HL-60/S4 (cell line): ENCODE measurements around the gene SAP25.
"Not testable (repeated sequence)": the region's sequence is repeated elsewhere in the genome, so short reads cannot be mapped to it uniquely, and the experiment has no call there.

ENCODE experiments used
- in situ Hi-C: fragments of 300-500 bp; cut with MboI; formaldehyde crosslinking; loops from 2 replicates; pipeline ENCODE4 v1.14.3; 2022; ENCODE audit warnings: low sequenced_read_pairs

Gene SAP25

DNA sequence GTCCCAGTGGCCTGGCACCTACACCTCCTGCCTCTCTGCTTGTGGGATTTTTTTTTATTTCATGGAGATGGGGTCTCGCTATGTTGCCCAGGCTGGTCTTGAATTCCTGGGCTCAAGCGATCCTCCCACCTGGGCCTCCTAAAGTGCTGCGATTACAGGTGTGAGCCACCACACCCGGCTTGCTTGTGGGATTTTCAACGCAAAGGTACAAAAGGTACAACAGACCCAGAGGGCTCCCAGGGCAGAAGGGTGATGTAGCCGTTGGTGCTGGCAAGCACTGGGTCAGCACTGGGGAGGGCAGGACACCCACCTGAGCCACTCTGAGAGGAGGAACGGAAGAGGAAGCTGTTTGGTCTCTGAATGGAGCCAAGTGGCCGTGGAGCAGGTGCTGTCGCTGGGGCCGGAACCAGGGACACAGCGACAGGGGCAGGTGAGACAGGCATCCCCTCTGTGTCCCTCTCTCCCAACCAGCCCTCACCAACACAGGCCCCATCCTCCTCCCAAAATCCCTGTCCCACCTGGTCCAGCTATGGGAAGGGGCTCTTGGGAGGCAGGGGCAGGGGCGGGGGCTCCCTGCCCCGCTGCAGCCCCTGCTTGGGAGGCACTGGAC, 2.8 kb upstream of the SAP25 start:
- in situ Hi-C loops: no loop called here

GRCh38 chr7:100575746-100576383, 2.2 kb upstream of the SAP25 start:
- in situ Hi-C loops: no loop called here

GRCh38 chr7:100575206-100575631, 1.5 kb upstream of the SAP25 start:
- in situ Hi-C loops: no loop called here

GRCh38 chr7:100574362-100575205, 884 bp upstream of the SAP25 start:
- in situ Hi-C loops: no loop called here

DNA sequence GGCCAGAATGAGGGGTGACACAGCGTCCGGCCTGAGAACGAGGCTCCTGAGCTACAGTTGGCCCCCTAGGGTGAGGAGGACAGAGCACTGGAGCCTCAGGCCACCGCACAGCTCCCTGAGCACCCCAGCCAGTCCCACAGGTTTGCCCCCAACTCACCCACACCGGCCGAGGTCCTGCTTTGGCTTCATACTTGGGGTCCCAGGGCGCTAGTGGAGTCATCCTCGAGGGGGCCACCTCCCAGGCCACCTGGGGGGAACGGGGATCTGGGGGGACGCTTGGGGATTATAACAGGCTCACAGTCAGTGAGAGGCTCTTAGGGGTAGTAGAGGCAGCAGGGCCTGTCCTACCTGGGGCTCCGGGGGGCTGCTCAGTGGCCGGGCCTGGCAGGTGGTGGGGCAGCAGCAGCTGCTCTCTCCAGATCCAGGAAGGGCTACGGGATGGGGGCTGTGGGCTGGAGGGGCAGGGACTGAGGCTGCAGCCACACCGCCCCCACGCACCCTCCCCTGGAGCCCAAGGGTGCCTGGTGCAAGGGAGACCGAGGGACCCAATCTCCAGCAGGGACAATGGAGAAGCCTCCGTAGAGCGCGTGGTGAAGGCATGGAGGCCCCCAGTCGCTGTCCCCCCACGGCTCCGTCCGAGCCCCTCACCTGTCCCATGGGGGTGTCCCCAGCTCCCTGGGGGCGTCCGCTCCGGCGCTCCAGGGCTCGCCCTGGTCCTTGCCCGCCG, 588 bp downstream of the SAP25 start:
- in situ Hi-C loops: no loop called here

DNA sequence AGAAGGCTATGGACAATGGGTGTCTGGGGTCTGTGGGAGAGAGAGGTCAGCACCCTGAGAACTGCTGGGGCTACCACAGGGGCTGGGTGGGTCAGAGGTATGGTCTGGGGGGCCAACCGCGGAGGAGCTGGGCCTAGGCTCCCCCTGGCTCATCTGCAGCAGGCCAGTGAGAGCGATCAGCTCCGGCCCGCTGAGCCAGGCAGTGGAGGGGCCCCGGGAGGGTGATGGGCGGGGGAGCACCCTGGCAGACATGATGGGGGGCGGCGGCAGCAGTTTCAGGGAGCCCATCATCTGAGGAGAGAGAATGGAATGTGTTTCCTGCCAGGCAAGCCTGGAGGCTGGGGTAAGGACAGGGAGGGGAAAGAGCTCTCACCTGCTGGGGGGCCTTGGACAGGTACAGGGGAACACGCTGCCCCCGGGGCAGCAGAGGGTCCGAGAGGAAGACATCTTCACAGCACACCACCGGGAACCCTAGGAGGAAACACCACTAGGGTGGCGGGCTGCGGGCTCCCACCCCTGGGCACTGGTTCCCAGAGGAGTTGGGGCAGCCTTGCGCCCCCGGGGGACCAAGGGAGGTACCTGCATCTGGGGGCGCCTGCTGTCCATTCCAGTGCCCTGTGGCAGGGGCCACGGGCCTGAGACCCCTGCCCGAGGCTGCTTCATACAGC, 1.3 kb downstream of the SAP25 start:
- in situ Hi-C loops: no loop called here

GRCh38 chr7:100571829-100572116, 1.9 kb downstream of the SAP25 start:
- in situ Hi-C loops: no loop called here

GRCh38 chr7:100570954-100571828, 2.5 kb downstream of the SAP25 start:
- in situ Hi-C loops: no loop called here

GRCh38 chr7:100568896-100569844, 4.5 kb downstream of the SAP25 start:
- in situ Hi-C loops: no loop called here

GRCh38 chr7:100568176-100568895, 5.4 kb downstream of the SAP25 start:
- in situ Hi-C loops: no loop called here

DNA sequence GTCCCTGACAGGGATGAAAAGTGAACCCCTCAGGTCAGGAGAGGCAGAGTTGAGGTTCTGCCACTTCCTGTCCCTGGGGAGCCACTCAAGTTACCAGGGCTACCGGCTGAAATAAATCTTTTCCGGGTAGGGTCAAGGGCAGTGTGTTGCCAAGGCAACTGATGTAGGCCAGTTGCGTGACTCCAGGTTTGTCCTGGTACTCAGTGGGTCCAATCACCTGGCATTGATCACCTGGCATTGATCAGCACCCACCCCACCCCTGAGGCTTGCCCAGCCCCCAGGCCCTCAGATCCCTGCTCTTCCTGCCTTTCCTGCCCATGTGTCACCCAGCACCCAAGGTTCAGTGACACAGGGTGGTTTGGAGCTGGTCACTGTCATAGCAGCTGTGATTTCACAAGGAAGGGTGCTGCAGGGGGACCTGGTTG, 5.9 kb downstream of the SAP25 start:
- in situ Hi-C loops: no loop called here

GRCh38 chr7:100567031-100567730, 6.5 kb downstream of the SAP25 start:
- in situ Hi-C loops: no loop called here

GRCh38 chr7:100566018-100566531, 7.6 kb downstream of the SAP25 start:
- in situ Hi-C loops: no loop called here

DNA sequence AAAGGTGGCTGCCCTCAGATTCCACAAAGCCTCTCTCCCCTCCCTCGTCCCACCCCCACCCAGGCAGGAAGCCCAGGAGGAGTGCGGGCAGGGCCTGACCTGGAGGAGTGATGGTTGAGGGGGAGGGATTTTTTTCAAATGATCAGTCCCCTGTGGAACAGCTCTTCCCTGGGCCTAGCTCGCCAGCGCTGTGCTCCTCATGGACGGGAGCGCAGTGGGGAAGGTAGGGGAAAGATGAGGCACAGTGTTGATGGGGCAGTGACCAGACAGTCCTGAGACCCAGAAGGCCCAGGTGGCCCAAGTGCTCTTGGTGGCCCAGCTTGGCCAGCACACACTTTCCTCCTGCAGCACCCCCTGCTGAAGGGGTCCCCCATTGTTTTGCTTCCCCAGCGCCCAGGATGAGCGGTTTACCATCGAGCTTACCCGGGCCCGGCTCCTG, 8.5 kb downstream of the SAP25 start:
- in situ Hi-C loops: no loop called here

DNA sequence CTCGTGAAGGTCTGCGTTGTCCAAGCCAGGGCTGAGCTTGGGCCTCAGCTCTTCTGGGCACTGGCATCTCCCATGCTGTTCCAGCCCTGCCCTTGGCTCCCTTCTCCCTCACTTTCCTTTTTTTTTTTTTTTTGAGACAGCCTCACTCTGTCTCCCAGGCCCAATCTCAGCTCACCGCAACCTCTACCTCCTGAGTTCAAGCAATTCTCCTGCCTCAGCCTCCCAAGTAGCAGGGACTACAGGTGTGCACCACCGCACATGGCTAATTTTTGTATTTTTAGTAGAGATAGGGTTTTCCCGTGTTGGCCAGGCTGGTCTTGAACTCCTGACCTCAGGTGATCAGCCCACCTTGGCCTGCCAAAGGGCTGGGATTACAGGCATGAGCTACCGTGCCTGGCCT, 9.3 kb downstream of the SAP25 start:
- in situ Hi-C loops: not testable (repeated sequence)

DNA sequence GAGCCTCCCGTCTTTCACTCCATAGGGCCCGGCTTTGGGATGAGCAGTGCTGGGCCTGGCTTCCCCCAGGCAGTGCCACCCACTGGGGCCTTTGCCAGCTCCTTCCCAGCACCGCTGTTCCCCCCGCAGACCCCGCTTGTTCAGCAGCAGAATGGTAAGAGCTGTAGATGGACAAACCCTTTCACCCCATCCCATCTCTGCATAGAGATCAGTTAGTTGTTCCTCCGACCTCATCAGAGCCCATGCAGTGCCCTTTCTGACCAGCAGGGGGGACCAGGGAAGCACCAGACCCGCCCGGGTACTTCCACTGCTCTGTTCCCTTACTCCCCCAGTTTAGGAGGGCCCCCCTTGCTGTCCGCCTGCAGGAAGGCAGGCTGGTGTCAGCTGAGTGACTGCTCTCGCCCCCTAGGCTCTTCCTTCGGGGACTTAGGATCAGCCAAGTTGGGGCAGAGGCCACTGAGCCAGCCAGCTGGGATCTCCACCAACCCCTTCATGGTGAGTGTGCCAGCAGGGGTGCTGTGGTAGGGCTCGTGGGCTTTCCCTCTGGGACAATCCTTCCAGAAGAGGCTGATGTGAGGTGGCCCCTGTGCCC, 9.8 kb downstream of the SAP25 start:
- in situ Hi-C loops: no loop called here

DNA sequence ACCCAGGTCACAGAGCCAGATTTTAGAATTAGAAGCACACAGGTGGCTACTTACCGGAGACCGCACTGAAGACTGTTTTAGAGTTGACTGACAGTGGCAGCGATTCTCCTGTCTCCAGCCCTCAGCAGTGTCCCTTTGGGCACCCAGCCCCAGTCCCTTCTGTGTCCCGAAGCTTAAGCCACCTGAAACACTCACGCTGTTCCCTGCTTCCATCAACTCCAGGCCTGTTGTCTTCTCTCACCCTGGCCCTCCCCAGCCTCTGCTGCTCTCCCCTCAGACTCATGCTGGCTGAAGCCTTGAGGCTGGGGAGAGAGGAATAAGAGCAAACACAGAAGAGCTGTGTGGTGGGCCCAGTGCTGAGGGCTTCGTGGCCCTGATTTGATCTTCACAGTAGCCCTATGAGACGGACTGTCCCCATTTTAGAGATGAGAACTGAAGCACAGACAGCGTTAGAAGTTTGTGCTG, 10.6 kb downstream of the SAP25 start:
- in situ Hi-C loops: no loop called here
